HEK293 (cell line): ENCODE measurements around the gene PGPEP1.

Source experiments
- BCL11B ChIP-seq: fragments of 450-650 bp; formaldehyde crosslinking; IDR thresholded peaks from 2 replicates; pipeline ENCODE4 v1.5.1; 2016; ENCODE audit warnings: low read depth, missing biosample characterization, missing genetic modification characterization
- EGR2 ChIP-seq: fragments of 450-650 bp; formaldehyde crosslinking; IDR thresholded peaks from 2 replicates; pipeline ENCODE4 v1.5.1; 2016; ENCODE audit warnings: low read depth, missing biosample characterization, missing genetic modification characterization
- GLIS1 ChIP-seq: fragments of 450-650 bp; formaldehyde crosslinking; IDR thresholded peaks from 2 replicates; pipeline ENCODE4 v1.5.1; 2016; ENCODE audit warnings: missing biosample characterization, missing genetic modification characterization
- KLF1 ChIP-seq: fragments of 450-650 bp; formaldehyde crosslinking; IDR thresholded peaks from 2 replicates; pipeline ENCODE4 v1.5.1; 2016; ENCODE audit warnings: missing biosample characterization, missing genetic modification characterization
- KLF10 ChIP-seq: fragments of 450-650 bp; IDR thresholded peaks from 2 replicates; pipeline ENCODE4 v1.5.1; 2018; ENCODE audit warnings: missing biosample characterization, mild to moderate bottlenecking, missing genetic modification characterization
- REST ChIP-seq: fragments of 450-650 bp; formaldehyde crosslinking; IDR thresholded peaks from 2 replicates; pipeline ENCODE4 v1.5.1; 2016; ENCODE audit warnings: missing biosample characterization, missing genetic modification characterization
- ZBTB1 ChIP-seq: fragments of 450-650 bp; formaldehyde crosslinking; IDR thresholded peaks from 2 replicates; pipeline ENCODE4 v1.5.1; 2016; ENCODE audit warnings: missing biosample characterization, missing genetic modification characterization
- ZBTB11 ChIP-seq: fragments of 450-650 bp; formaldehyde crosslinking; conservative IDR thresholded peaks from 2 replicates; pipeline ENCODE4 v1.5.1; 2016; ENCODE audit warnings: low read depth, missing biosample characterization, missing genetic modification characterization
- ZBTB7A ChIP-seq: fragments of 450-650 bp; formaldehyde crosslinking; IDR thresholded peaks from 2 replicates; pipeline ENCODE4 v1.5.1; 2016; ENCODE audit warnings: low read depth, missing biosample characterization, missing genetic modification characterization
- ZEB2 ChIP-seq: fragments of 450-650 bp; formaldehyde crosslinking; IDR thresholded peaks from 2 replicates; pipeline ENCODE4 v1.5.1; 2016; ENCODE audit warnings: missing biosample characterization, missing genetic modification characterization
- ZFP69B ChIP-seq: fragments of 450-650 bp; formaldehyde crosslinking; IDR thresholded peaks from 2 replicates; pipeline ENCODE4 v1.5.1; 2016; ENCODE audit warnings: missing biosample characterization, missing genetic modification characterization
- ZIC2 ChIP-seq: fragments of 450-650 bp; formaldehyde crosslinking; IDR thresholded peaks from 2 replicates; pipeline ENCODE4 v1.5.1; 2016; ENCODE audit warnings: missing biosample characterization, missing genetic modification characterization
- ZNF2 ChIP-seq: fragments of 450-650 bp; formaldehyde crosslinking; IDR thresholded peaks from 2 replicates; pipeline ENCODE4 v1.5.1; 2016; ENCODE audit warnings: missing biosample characterization, missing genetic modification characterization
- ZNF324 ChIP-seq: fragments of 450-650 bp; formaldehyde crosslinking; IDR thresholded peaks from 2 replicates; pipeline ENCODE4 v1.5.1; 2016; ENCODE audit warnings: missing biosample characterization, missing genetic modification characterization
- ZNF404 ChIP-seq: fragments of 450-650 bp; formaldehyde crosslinking; IDR thresholded peaks from 2 replicates; pipeline ENCODE4 v1.5.1; 2017; ENCODE audit warnings: missing biosample characterization, missing genetic modification characterization
- ZNF548 ChIP-seq: fragments of 450-650 bp; formaldehyde crosslinking; IDR thresholded peaks from 2 replicates; pipeline ENCODE4 v1.5.1; 2016; ENCODE audit warnings: missing biosample characterization, missing genetic modification characterization
- ZNF561 ChIP-seq: fragments of 450-650 bp; IDR thresholded peaks from 2 replicates; pipeline ENCODE4 v1.5.1; 2018; ENCODE audit warnings: missing biosample characterization, missing genetic modification characterization, borderline replicate concordance
- ZNF571 ChIP-seq: fragments of 450-650 bp; formaldehyde crosslinking; IDR thresholded peaks from 2 replicates; pipeline ENCODE4 v1.5.0; 2017; ENCODE audit warnings: missing biosample characterization, missing genetic modification characterization
- ZNF610 ChIP-seq: fragments of 450-650 bp; formaldehyde crosslinking; IDR thresholded peaks from 2 replicates; pipeline ENCODE4 v1.5.1; 2016; ENCODE audit warnings: missing biosample characterization, missing genetic modification characterization, borderline replicate concordance
- ZNF660 ChIP-seq: fragments of 450-650 bp; IDR thresholded peaks from 2 replicates; pipeline ENCODE4 v1.5.1; 2018; ENCODE audit warnings: missing biosample characterization, mild to moderate bottlenecking, missing genetic modification characterization
- ZNF785 ChIP-seq: fragments of 450-650 bp; formaldehyde crosslinking; IDR thresholded peaks from 2 replicates; pipeline ENCODE4 v1.5.1; 2016; ENCODE audit warnings: missing biosample characterization, missing genetic modification characterization
- ZNF791 ChIP-seq: fragments of 450-650 bp; formaldehyde crosslinking; IDR thresholded peaks from 2 replicates; pipeline ENCODE4 v1.5.1; 2016; ENCODE audit warnings: missing biosample characterization, missing genetic modification characterization
- ZXDB ChIP-seq: fragments of 450-650 bp; formaldehyde crosslinking; IDR thresholded peaks from 2 replicates; pipeline ENCODE4 v1.5.1; 2016; ENCODE audit warnings: missing biosample characterization, missing genetic modification characterization
- TF ChIP-seq, protein P1 (sequence below): fragments of 450-650 bp; formaldehyde crosslinking; IDR thresholded peaks from 2 replicates; pipeline ENCODE4 v1.5.1; 2017; ENCODE audit warnings: missing biosample characterization, missing genetic modification characterization

The PGPEP1 gene

DNA sequence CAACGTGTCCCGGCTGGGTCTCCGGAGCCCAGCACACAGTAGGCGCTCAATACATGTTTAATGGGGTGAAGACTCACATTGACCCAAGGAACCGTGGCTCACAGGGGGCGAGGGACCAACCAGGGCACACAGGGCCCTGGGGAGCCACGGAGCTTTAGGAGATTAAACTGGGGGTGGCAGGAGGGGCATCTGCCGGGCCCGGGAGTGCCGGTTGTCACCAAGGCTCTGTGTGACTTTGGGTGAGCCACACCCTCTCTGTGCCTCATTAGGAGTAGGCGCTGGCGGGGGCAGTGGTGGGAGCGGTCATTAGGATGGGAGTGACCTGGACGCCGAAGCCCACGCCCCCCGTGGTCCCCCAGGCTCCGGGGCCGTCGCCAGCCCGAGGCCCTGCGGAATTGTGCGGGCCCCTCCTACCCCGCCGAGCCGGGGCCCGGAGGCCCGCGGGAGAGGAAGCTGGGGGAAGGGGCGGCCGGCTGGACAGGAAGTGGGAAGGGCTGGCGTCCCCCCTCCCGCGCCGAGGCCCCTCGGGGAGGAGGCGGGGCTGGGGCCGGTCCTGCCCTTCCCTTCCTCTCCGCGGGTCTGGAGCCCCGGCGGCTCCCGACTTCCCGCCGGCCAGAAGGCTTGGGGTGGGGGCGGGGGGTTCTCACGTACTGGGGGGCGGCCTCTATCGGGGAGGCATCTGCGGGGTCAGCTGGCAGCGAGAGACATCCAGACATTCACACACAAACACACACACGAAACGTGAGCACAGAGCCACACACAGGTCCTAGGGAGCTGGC, 77.0 kb downstream of the PGPEP1 start (continued):
- no peak for TF ChIP-seq ZNF571
- peak; percentile 10; the same call in 1 of the 2 replicates for TF ChIP-seq ZNF791 (tag by site-specific recombination)
- TF ChIP-seq ZFP69B = peak; percentile 63; the same call in 1 of the 2 replicates
- no peak; the same call in none of the 2 replicates for TF ChIP-seq ZXDB
- 0 out of 2 replicates have a peak, but pooled peaks have one; percentile 9 for TF ChIP-seq ZBTB1
- TF ChIP-seq KLF10 (tag by site-specific recombination) = peak; percentile 93
- TF ChIP-seq KLF1 = peak; percentile 84
- TF ChIP-seq GLIS1 = peak; percentile 45; the same call in 1 of the 2 replicates
- peak; percentile 42 for TF ChIP-seq ZIC2 (tag by site-specific recombination)
- peak; percentile 96 for TF ChIP-seq ZBTB11
- no peak for TF ChIP-seq EGR2
- no peak for TF ChIP-seq ZNF610 (tag by site-specific recombination)
- 0 out of 2 replicates have a peak, but pooled peaks have one; percentile 38 for TF ChIP-seq ZBTB7A (tag by site-specific recombination)
- TF ChIP-seq, protein P1, sequence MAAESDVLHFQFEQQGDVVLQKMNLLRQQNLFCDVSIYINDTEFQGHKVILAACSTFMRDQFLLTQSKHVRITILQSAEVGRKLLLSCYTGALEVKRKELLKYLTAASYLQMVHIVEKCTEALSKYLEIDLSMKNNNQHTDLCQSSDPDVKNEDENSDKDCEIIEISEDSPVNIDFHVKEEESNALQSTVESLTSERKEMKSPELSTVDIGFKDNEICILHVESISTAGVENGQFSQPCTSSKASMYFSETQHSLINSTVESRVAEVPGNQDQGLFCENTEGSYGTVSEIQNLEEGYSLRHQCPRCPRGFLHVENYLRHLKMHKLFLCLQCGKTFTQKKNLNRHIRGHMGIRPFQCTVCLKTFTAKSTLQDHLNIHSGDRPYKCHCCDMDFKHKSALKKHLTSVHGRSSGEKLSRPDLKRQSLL = 0 out of 2 replicates have a peak, but pooled peaks have one; percentile 30
- peak; percentile 30 for TF ChIP-seq REST (tag by site-specific recombination)
- no peak for TF ChIP-seq ZNF785
- 0 out of 2 replicates have a peak, but pooled peaks have one; percentile 28 for TF ChIP-seq ZNF660
- peak; percentile 16; the same call in 1 of the 2 replicates for TF ChIP-seq ZNF2 (tag by site-specific recombination)
- TF ChIP-seq ZNF324 (tag by site-specific recombination) = peak; percentile 53
- TF ChIP-seq ZNF404 (tag by site-specific recombination) = no peak
- peak; percentile 70 for TF ChIP-seq ZEB2 (tag by site-specific recombination)
- no peak for TF ChIP-seq ZNF548 (tag by site-specific recombination)
- 0 out of 2 replicates have a peak, but pooled peaks have one; percentile 53 for TF ChIP-seq ZNF561
- no peak for TF ChIP-seq BCL11B (tag by site-specific recombination)
- TF ChIP-seq, all 188 proteins: peak for 45
